OCI-LY1 (cell line): ENCODE data around the gene C11orf21.

Source experiments
- H2AFZ ChIP-seq: fragments of 200-600 bp; sonication (generic), shearing (Covaris generic); 2 replicates; pipeline ENCODE4 v1.6.0; 2014; ENCODE audit warnings: antibody characterized with exemption, mild to moderate bottlenecking, low read length
- H3F3A ChIP-seq: fragments of 200-600 bp; sonication (generic), shearing (Covaris generic); 2 replicates; pipeline ENCODE4 v1.6.0; 2014; ENCODE audit warnings: mild to moderate bottlenecking, antibody characterized with exemption, low read length, moderate library complexity; ENCODE audit not compliant: insufficient read depth
- H3K27ac ChIP-seq: fragments of 200-600 bp; sonication (generic); 2 replicates; pipeline ENCODE4 v1.5.1; 2014; ENCODE audit warnings: low read length, mixed run types, mild to moderate bottlenecking, low read depth; ENCODE audit not compliant: poor library complexity, severe bottlenecking
- H3K27me3 ChIP-seq: fragments of 200-600 bp; sonication (generic); 2 replicates; pipeline ENCODE4 v1.6.0; 2014; ENCODE audit warnings: antibody characterized with exemption, mild to moderate bottlenecking, low read length, moderate library complexity; ENCODE audit not compliant: insufficient read depth
- H3K36me3 ChIP-seq: fragments of 200-600 bp; sonication (generic); 2 replicates; pipeline ENCODE4 v1.6.1; 2014; ENCODE audit warnings: mild to moderate bottlenecking, antibody characterized with exemption, low read length, moderate library complexity, mixed read lengths; ENCODE audit not compliant: insufficient read depth
- H3K4me1 ChIP-seq: fragments of 200-600 bp; sonication (generic); 2 replicates; pipeline ENCODE4 v1.5.1; 2014; ENCODE audit warnings: mild to moderate bottlenecking, low read length, moderate library complexity; ENCODE audit not compliant: insufficient read depth, severe bottlenecking
- H3K4me2 ChIP-seq: fragments of 200-600 bp; sonication (generic), shearing (Covaris generic); 2 replicates; pipeline ENCODE4 v1.6.1; 2014; ENCODE audit warnings: low read length
- H3K4me3 ChIP-seq: fragments of 200-600 bp; sonication (generic); 2 replicates; pipeline ENCODE4 v1.5.1; 2014; ENCODE audit warnings: low read length, low read depth, mild to moderate bottlenecking, mixed read lengths; ENCODE audit not compliant: poor library complexity, severe bottlenecking
- H3K79me2 ChIP-seq: fragments of 200-600 bp; shearing (Covaris generic); 2 replicates; pipeline ENCODE4 v1.6.1; 2016; ENCODE audit warnings: mixed run types, low read length, mixed read lengths; ENCODE audit not compliant: insufficient read depth
- H3K9ac ChIP-seq: fragments of 200-600 bp; sonication (generic), shearing (Covaris generic); 2 replicates; pipeline ENCODE4 v1.6.1; 2014; ENCODE audit warnings: mild to moderate bottlenecking, low read length, mixed read lengths
- H3K9me2 ChIP-seq: fragments of 200-600 bp; sonication (generic), shearing (Covaris generic); 2 replicates; pipeline ENCODE4 v1.6.1; 2014; ENCODE audit warnings: low read depth, mild to moderate bottlenecking, low read length, mixed read lengths
- H3K9me3 ChIP-seq: fragments of 200-600 bp; shearing (Covaris generic); 2 replicates; pipeline ENCODE4 v1.6.1; 2014; ENCODE audit warnings: low read length, mixed read lengths
- H4K20me1 ChIP-seq: fragments of 200-600 bp; sonication (generic), shearing (Covaris generic); 2 replicates; pipeline ENCODE4 v1.6.0; 2016; ENCODE audit warnings: mild to moderate bottlenecking, low read length; ENCODE audit not compliant: insufficient read depth
- CTCF ChIP-seq: fragments of 200-600 bp; sonication (generic), shearing (Covaris generic); IDR thresholded peaks from 2 replicates; pipeline ENCODE4 v1.5.1; 2017; ENCODE audit warnings: mild to moderate bottlenecking, antibody characterized with exemption, low read length, moderate library complexity, mixed read lengths
- EZH2 ChIP-seq: fragments of 200-600 bp; sonication (generic), shearing (Covaris generic); IDR thresholded peaks from 2 replicates; pipeline ENCODE4 v1.8.0; 2017; ENCODE audit warnings: borderline replicate concordance, mixed run types, mild to moderate bottlenecking, antibody characterized with exemption, low read length, moderate library complexity, mixed read lengths

The C11orf21 gene

GRCh38 chr11:2315395-2316168, 13.9 kb upstream of the C11orf21 start:
- H3K9ac ChIP-seq = no peak overlapping the region

GRCh38 chr11:2314525-2315394, 13.0 kb upstream of the C11orf21 start:
- no peaks in the 10 kb centered on the region for H3F3A ChIP-seq
- 0 out of 2 replicates have a peak, but pooled peaks cover 3% of the 10 kb centered on the region for H3K27me3 ChIP-seq
- H3K9ac ChIP-seq = no peak overlapping the region
- no peaks in the 10 kb centered on the region for H3K36me3 ChIP-seq
- H3K4me1 ChIP-seq = no peaks in the 10 kb centered on the region
- H2AFZ ChIP-seq = no peak overlapping the region
- no peaks in the 10 kb centered on the region for H3K9me3 ChIP-seq
- H3K4me2 ChIP-seq = no peak overlapping the region
- no peak overlapping the region for H3K27ac ChIP-seq
- no peak for TF ChIP-seq EZH2
- TF ChIP-seq CTCF = no peak
- no peaks in the 10 kb centered on the region for H3K9me2 ChIP-seq
- no peaks in the 10 kb centered on the region for H3K79me2 ChIP-seq
- no peak overlapping the region for H3K4me3 ChIP-seq
- H4K20me1 ChIP-seq = no peaks in the 10 kb centered on the region

More at GRCh38 chr11:2315395-2316168, 13.9 kb upstream of the C11orf21 start:
- Histone ChIP-seq H3K27me3 (no peaks in the 10 kb centered on the region), H3K9me2 (no peaks in the 10 kb centered on the region), H3K4me2 (no peak overlapping the region), H3K36me3 (no peaks in the 10 kb centered on the region), H3F3A (no peaks in the 10 kb centered on the region), H3K4me1 (no peaks in the 10 kb centered on the region), H4K20me1 (no peaks in the 10 kb centered on the region), H3K4me3 (no peak overlapping the region), H2AFZ (no peak overlapping the region), H3K79me2 (no peaks in the 10 kb centered on the region), H3K9me3 (no peaks in the 10 kb centered on the region), H3K27ac (no peak overlapping the region)
- no peak for TF ChIP-seq CTCF
- no peak for TF ChIP-seq EZH2

GRCh38 chr11:2314136-2314524, 12.4 kb upstream of the C11orf21 start:
- no peak overlapping the region for H3K27ac ChIP-seq
- no peak for TF ChIP-seq CTCF
- no peak for TF ChIP-seq EZH2
- H3F3A ChIP-seq = no peaks in the 10 kb centered on the region
- no peaks in the 10 kb centered on the region for H3K4me1 ChIP-seq
- H3K9ac ChIP-seq = no peak overlapping the region
- 0 out of 2 replicates have a peak, but pooled peaks cover 3% of the 10 kb centered on the region for H3K27me3 ChIP-seq
- no peaks in the 10 kb centered on the region for H3K79me2 ChIP-seq
- H4K20me1 ChIP-seq = no peaks in the 10 kb centered on the region
- H3K9me3 ChIP-seq = no peaks in the 10 kb centered on the region
- no peak overlapping the region for H3K4me3 ChIP-seq
- H3K36me3 ChIP-seq = no peaks in the 10 kb centered on the region
- no peak overlapping the region for H2AFZ ChIP-seq
- no peak overlapping the region for H3K4me2 ChIP-seq
- H3K9me2 ChIP-seq = no peaks in the 10 kb centered on the region
